Measurements from ENCODE around the gene TAS2R14. TPM values are rescaled to one million over a fixed set of nuclear protein-coding genes. Genes with fewer than 3 reads are reported as not detected.
A peak's percentile ranks its signal among the peaks of the same experiment; 100 is the strongest.

Gene TAS2R14
- 1 to 10 TPM; 2.4 to 2.9 TPM for total RNA-seq
- 0.70 to 0.98 reads per million in 2 donors for total RNA-seq

- no peaks in the 10 kb centered on the region for H3K27me3 Mint-ChIP-seq
- H3K36me3 Mint-ChIP-seq (ENCODE audit: low read depth) = no peaks in the 10 kb centered on the region
Measured at GRCh38 chr12:10939163-10939562, at the start of gene TAS2R14. Gene TAS2R14 (minus strand): TSS chr12:10939263. CDS start chr12:10939207, 56 bp downstream.

DNA sequence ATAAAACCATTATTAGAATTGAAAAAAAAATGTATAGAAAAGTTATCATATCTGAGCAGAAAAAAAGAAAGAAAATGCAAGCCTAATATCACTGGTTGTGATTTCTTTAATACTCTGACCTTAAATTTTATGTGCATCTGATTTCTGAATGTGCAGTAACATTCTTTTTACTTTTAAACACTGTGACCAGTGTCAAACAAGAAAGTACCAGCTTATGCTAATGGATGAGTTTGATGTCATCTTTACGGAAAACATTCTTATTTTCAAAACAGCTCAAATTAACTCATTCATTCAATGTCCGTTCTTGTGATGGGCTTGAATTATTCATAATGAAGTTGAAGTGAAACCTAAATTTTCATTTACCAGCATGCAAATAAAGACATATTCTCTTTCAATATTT lies 47.7 kb upstream of the TAS2R14 start, which contains the start of gene TAS2R50:
Gene TAS2R50, minus strand, starts transcription at position 101 of the 400 bp plus-strand sequence. Its CDS starts 52 bp downstream, at position 49.
- DNase-seq (no peak), ATAC-seq (no peak)
- peaks cover 14% of the 10 kb centered on the region for H3K4me1 Mint-ChIP-seq
- no peaks in the 10 kb centered on the region for H3K9me3 ChIP-seq (ENCODE audit: control insufficient read depth, low read length, poor library complexity, severe bottlenecking)
- peak within 1 kb of the TSS; percentile 19 for H3K4me3 Mint-ChIP-seq
- no peak within 1 kb of the TSS for H3K27ac Mint-ChIP-seq
- peaks cover 6% of the 10 kb centered on the region for H3K36me3 Mint-ChIP-seq (ENCODE audit: low read depth)
- no peaks in the 10 kb centered on the region for H3K27me3 Mint-ChIP-seq

More at GRCh38 chr12:10939163-10939562, at the start of gene TAS2R14:
- ATAC-seq (no peak), DNase-seq (no peak)
- H3K4me1 Mint-ChIP-seq = peaks cover 21% of the 10 kb centered on the region
- no peak within 1 kb of the TSS for H3K4me3 Mint-ChIP-seq
- no peak within 1 kb of the TSS for H3K27ac Mint-ChIP-seq
- no peaks in the 10 kb centered on the region for H3K9me3 ChIP-seq (ENCODE audit: control insufficient read depth, low read length, poor library complexity, severe bottlenecking)

DNA sequence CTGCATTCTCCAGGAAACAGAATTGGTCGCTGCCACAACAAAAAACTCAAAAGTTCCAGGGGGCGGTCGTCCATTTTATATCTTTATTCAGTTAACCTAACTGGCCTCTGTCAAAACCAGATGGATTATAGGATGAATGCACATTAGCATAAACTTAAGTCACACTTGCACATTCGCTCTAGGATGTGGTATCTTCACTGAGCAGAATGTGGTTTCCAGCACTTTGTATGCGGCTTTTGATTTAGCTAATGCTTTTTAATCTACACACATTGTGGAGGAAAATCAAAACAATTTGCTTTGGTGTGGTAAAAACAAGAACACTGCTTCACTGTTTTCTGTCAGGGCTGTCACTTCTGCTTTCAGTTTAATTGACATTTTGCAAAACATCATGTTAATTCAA lies 43.2 kb upstream of the TAS2R14 start:
- Mint-ChIP-seq H3K4me3 (peak overlapping the region; percentile 21), H3K27ac (no peak overlapping the region), H3K36me3 (ENCODE audit: low read depth) (peaks cover 5% of the 10 kb centered on the region), H3K4me1 (peaks cover 35% of the 10 kb centered on the region), H3K27me3 (no peaks in the 10 kb centered on the region)
- no peak for DNase-seq
- H3K9me3 ChIP-seq (ENCODE audit: control insufficient read depth, low read length, poor library complexity, severe bottlenecking) = no peaks in the 10 kb centered on the region
- peak; percentile 97 for ATAC-seq

DNA sequence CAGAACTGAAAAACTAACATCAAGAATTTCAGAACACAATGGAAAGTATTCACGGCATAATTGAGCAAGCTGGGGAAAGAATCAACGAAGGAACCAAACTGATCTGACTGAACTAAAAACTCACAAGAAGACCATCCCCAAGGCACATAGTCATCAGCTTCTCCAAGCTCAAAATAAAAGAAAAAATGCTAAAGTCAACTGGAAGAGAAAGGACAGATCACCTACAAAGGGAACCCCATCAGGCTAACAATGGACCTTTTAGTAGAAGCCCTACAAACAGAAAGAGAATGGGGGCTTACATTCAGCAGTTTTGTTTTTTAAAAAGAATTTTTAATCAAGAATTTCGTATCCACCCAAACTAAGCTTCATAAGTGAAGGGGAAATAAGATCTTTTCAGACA lies 35.9 kb upstream of the TAS2R14 start:
- DNase-seq = no peak
- H3K9me3 ChIP-seq (ENCODE audit: control insufficient read depth, low read length, poor library complexity, severe bottlenecking) = no peaks in the 10 kb centered on the region
- Mint-ChIP-seq H3K27me3 (no peaks in the 10 kb centered on the region), H3K4me1 (peaks cover 32% of the 10 kb centered on the region), H3K36me3 (ENCODE audit: low read depth) (peaks cover 8% of the 10 kb centered on the region), H3K4me3 (no peak overlapping the region), H3K27ac (no peak overlapping the region)
- ATAC-seq = no peak

DNA sequence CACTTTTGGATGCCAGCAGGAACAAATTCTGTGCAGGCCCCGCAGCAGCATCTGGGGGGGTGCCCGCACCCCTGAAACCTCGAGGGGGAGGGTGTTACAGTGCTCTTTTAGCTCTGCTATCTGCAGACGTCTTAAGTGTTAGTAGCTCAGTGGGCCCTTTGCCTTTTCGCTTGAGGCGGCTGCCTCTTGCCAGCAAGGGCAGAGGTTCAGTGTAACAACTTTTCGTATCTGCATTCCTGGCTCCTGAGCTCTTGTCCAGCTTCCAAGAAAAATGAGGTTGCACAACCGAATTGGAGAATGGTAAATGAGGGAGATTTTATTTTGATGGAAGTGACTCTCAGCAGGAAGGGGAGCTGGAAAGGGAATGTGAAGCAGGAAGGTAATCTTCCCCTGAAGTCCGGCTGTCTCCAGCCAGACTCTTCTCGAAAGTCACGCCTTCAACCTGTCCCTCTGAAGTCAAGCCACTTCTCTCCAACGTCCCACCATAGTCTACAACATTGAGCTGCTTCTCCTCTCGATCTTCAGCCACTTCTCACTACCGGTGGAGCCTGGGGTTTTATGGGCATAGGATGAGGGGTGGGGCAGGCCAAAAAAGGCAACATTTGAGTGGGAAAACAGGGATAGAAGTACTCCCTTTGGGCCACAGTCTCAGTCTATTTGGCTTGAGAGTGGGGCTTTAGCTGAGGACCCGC lies 29.8 kb upstream of the TAS2R14 start:
- H3K36me3 Mint-ChIP-seq (ENCODE audit: low read depth) = no peaks in the 10 kb centered on the region
- H3K27me3 Mint-ChIP-seq = no peaks in the 10 kb centered on the region
- ATAC-seq (no peak), DNase-seq (no peak)
- no peaks in the 10 kb centered on the region for H3K9me3 ChIP-seq (ENCODE audit: control insufficient read depth, low read length, poor library complexity, severe bottlenecking)
- no peak overlapping the region for H3K27ac Mint-ChIP-seq
- peaks cover 6% of the 10 kb centered on the region for H3K4me1 Mint-ChIP-seq
- H3K4me3 Mint-ChIP-seq = no peak overlapping the region

DNA sequence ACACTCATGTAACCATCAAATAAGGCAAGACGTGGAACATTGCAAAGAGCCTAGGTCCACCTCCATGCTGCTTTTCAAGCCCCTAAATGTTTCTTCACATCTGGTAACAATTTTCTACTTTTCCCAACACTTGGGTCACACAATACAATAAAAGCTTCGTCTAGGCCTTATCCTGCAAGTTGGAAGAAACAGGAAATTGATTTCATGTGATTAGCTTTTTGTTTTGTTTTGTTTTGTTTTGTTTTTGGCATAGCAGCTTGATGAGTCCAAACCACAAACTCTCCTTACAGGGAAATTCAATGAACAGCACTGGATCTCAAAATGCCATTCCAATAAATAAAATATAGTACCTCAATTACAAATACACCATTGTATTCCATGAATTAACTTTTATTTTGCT lies 28.3 kb upstream of the TAS2R14 start:
- peaks cover 6% of the 10 kb centered on the region for H3K4me1 Mint-ChIP-seq
- H3K4me3 Mint-ChIP-seq = no peak overlapping the region
- H3K36me3 Mint-ChIP-seq (ENCODE audit: low read depth) = no peaks in the 10 kb centered on the region
- no peak overlapping the region for H3K27ac Mint-ChIP-seq
- no peaks in the 10 kb centered on the region for H3K27me3 Mint-ChIP-seq
- ATAC-seq (no peak), DNase-seq (no peak)
- H3K9me3 ChIP-seq (ENCODE audit: control insufficient read depth, low read length, poor library complexity, severe bottlenecking) = no peaks in the 10 kb centered on the region

GRCh38 chr12:10966314-10966713 lies 27.3 kb upstream of the TAS2R14 start:
- no peaks in the 10 kb centered on the region for H3K9me3 ChIP-seq (ENCODE audit: control insufficient read depth, low read length, poor library complexity, severe bottlenecking)
- no peak for ATAC-seq
- Mint-ChIP-seq H3K27ac (peak overlapping the region; percentile 19), H3K36me3 (ENCODE audit: low read depth) (peaks cover 2% of the 10 kb centered on the region), H3K4me1 (peaks cover 11% of the 10 kb centered on the region), H3K4me3 (no peak overlapping the region), H3K27me3 (no peaks in the 10 kb centered on the region)
- no peak for DNase-seq

DNA sequence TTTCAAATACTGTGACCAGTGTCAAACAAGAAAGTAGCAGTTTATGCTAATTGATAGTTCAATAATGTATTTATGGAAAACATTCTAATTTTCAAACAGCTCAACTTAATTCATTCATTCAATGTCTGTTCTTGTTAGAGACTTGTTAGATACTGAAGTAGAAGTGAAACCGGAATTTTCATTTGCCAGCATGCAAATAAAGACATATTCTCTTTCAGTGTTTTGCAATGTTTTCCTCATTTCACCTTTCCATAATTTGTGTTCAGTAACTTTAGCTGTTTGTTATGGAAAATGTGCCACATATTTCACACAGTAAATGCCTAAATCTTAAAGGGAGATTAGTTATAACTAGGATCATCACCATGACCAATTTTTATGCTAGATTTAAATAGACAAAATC lies 26.4 kb upstream of the TAS2R14 start:
- H3K27me3 Mint-ChIP-seq = no peaks in the 10 kb centered on the region
- H3K4me1 Mint-ChIP-seq = peaks cover 17% of the 10 kb centered on the region
- H3K9me3 ChIP-seq (ENCODE audit: control insufficient read depth, low read length, poor library complexity, severe bottlenecking) = no peaks in the 10 kb centered on the region
- no peak overlapping the region for H3K27ac Mint-ChIP-seq
- no peak for ATAC-seq
- no peak overlapping the region for H3K4me3 Mint-ChIP-seq
- no peak for DNase-seq
- H3K36me3 Mint-ChIP-seq (ENCODE audit: low read depth) = peaks cover 2% of the 10 kb centered on the region

- no peak for DNase-seq
- no peaks in the 10 kb centered on the region for H3K9me3 ChIP-seq (ENCODE audit: control insufficient read depth, low read length, poor library complexity, severe bottlenecking)
- Mint-ChIP-seq H3K27ac (no peak overlapping the region), H3K4me3 (peak overlapping the region; percentile 47), H3K27me3 (no peaks in the 10 kb centered on the region), H3K36me3 (ENCODE audit: low read depth) (peaks cover 4% of the 10 kb centered on the region), H3K4me1 (peaks cover 27% of the 10 kb centered on the region)
- ATAC-seq = peak; percentile 91
Measured at GRCh38 chr12:10960211-10960610, 21.1 kb upstream of the TAS2R14 start.

- Mint-ChIP-seq H3K4me3 (peak overlapping the region; percentile 47), H3K27ac (no peak overlapping the region), H3K27me3 (no peaks in the 10 kb centered on the region), H3K36me3 (ENCODE audit: low read depth) (peaks cover 4% of the 10 kb centered on the region), H3K4me1 (peaks cover 27% of the 10 kb centered on the region)
- no peaks in the 10 kb centered on the region for H3K9me3 ChIP-seq (ENCODE audit: control insufficient read depth, low read length, poor library complexity, severe bottlenecking)
- ATAC-seq (peak; percentile 16), DNase-seq (no peak)
Measured at GRCh38 chr12:10959804-10960203, 20.7 kb upstream of the TAS2R14 start.

DNA sequence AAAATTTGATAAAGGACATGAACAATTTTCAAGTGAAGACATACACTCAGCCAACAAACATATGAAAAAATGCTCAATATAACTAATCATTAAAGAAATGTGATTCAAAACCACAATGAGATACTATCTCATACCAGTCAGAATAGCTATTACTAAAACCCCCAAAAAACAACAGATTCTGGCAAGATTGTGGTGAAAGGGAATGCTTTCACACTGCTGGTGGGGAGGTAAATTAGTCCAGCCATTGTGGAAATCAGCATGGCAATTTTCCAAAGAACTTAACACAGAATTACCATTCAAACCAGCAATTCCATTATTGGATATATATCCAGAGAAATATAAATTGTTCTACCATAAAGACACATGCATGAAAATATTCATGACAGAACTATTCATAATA lies 18.7 kb upstream of the TAS2R14 start:
- ATAC-seq = no peak

GRCh38 chr12:10956085-10956484 lies 17.0 kb upstream of the TAS2R14 start:
- ATAC-seq (no peak), DNase-seq (no peak)
- peaks cover 2% of the 10 kb centered on the region for H3K36me3 Mint-ChIP-seq (ENCODE audit: low read depth)
- H3K4me1 Mint-ChIP-seq = peaks cover 21% of the 10 kb centered on the region
- no peak overlapping the region for H3K4me3 Mint-ChIP-seq
- H3K27ac Mint-ChIP-seq = no peak overlapping the region
- H3K9me3 ChIP-seq (ENCODE audit: control insufficient read depth, low read length, poor library complexity, severe bottlenecking) = no peaks in the 10 kb centered on the region
- H3K27me3 Mint-ChIP-seq = no peaks in the 10 kb centered on the region

More for the DNA sequence above, 18.7 kb upstream of the TAS2R14 start:
- Mint-ChIP-seq H3K27me3 (no peaks in the 10 kb centered on the region), H3K27ac (no peak overlapping the region), H3K4me1 (peaks cover 28% of the 10 kb centered on the region), H3K4me3 (no peak overlapping the region), H3K36me3 (ENCODE audit: low read depth) (peaks cover 4% of the 10 kb centered on the region)
- DNase-seq = no peak
- no peaks in the 10 kb centered on the region for H3K9me3 ChIP-seq (ENCODE audit: control insufficient read depth, low read length, poor library complexity, severe bottlenecking)

GRCh38 chr12:10952645-10953044 lies 13.6 kb upstream of the TAS2R14 start:
- Mint-ChIP-seq H3K27me3 (no peaks in the 10 kb centered on the region), H3K27ac (no peak overlapping the region), H3K4me3 (no peak overlapping the region), H3K36me3 (ENCODE audit: low read depth) (peaks cover 2% of the 10 kb centered on the region), H3K4me1 (peaks cover 3% of the 10 kb centered on the region)
- H3K9me3 ChIP-seq (ENCODE audit: control insufficient read depth, low read length, poor library complexity, severe bottlenecking) = no peaks in the 10 kb centered on the region
- DNase-seq = no peak
- no peak for ATAC-seq

DNA sequence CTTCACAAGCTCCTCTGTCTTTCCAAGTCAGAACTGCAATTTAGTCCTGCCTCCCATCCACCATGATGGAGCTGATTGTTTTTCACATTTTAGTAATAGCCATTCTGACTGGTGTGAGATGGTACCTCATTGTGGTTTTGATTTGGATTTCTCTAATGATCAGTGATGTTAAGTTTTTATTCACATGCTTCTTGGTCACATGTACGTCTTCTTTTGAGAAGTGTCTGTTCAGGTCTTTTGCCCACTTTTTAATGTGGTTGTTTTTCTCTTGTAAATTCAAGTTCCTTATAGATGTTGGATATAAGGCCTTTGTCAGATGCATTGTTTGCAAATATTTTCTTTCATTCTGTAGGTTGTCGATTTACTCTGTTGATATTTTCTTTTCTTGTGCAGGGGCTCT lies 4.1 kb upstream of the TAS2R14 start:
- Mint-ChIP-seq H3K4me3 (no peak overlapping the region), H3K27ac (no peak overlapping the region), H3K27me3 (no peaks in the 10 kb centered on the region), H3K36me3 (ENCODE audit: low read depth) (no peaks in the 10 kb centered on the region), H3K4me1 (peaks cover 16% of the 10 kb centered on the region)
- DNase-seq (no peak), ATAC-seq (no peak)
- H3K9me3 ChIP-seq (ENCODE audit: control insufficient read depth, low read length, poor library complexity, severe bottlenecking) = no peaks in the 10 kb centered on the region
